Spinal cord (tissue), 10 donors: ENCODE measurements around the gene PITPNM3. TPM values are rescaled to one million over a fixed set of nuclear protein-coding genes. Genes with fewer than 3 reads are reported as not detected.
A peak's percentile ranks its signal among the peaks of the same experiment; 100 is the strongest.

Experiments
- DNase-seq, 6 donors: peaks; one replicate each; pipeline versions ENCODE4 v3.0.0 to v3.0.0-alpha.2; 2013 to 2015; ENCODE audit warnings: low spot score in 6 of 6, low read depth in 4 of 6
- H3K27ac ChIP-seq: one replicate; pipeline ENCODE4 v1.5.1; 2013; ENCODE audit warnings: low read depth, low read length, control low read depth
- H3K27me3 ChIP-seq: one replicate; pipeline ENCODE4 v1.6.1; 2013; ENCODE audit warnings: low read length; ENCODE audit not compliant: control insufficient read depth, insufficient read depth
- H3K36me3 ChIP-seq: one replicate; pipeline ENCODE4 v1.6.1; 2013; ENCODE audit warnings: low read length; ENCODE audit not compliant: control insufficient read depth, insufficient read depth
- H3K4me1 ChIP-seq: one replicate; pipeline ENCODE4 v1.6.1; 2013; ENCODE audit warnings: low read length; ENCODE audit not compliant: control insufficient read depth, insufficient read depth
- H3K4me3 ChIP-seq: one replicate; pipeline ENCODE4 v1.5.1; 2013; ENCODE audit warnings: low read depth, low read length, control low read depth
- H3K9me3 ChIP-seq: one replicate; pipeline ENCODE4 v1.6.1; 2013; ENCODE audit warnings: low read length; ENCODE audit not compliant: control insufficient read depth, insufficient read depth
- WGBS: methylation state at CpG from one replicate; pipeline ENCODE4 v1.1.5; 2013; ENCODE audit warnings: missing lambda C conversion rate; ENCODE audit not compliant: insufficient coverage; 5-methylcytosine and 5-hydroxymethylcytosine counted together
- polyA plus RNA-seq, 2 donors: library from polyadenylated mRNA; unstranded; fragments of 120-200 nt; gene quantifications; one replicate each; pipeline ENCODE4 v1.2.1, GENCODE V29; 2013; ENCODE audit not compliant: insufficient read length in 2 of 2
- total RNA-seq, 2 donors: library from RNA; depleted of rRNA in 1 of 2; stranded (reverse); fragments of 120-200 nt in 1 of 2; fragments of >200 nt in 1 of 2; gene quantifications; one replicate each; pipeline versions ENCODE4 v1.2.3 to v1.2.4, GENCODE V29; 2013 to 2014
- donor health status: healthy.

PITPNM3 gene
- total and polyA plus RNA-seq, 4 donors: 7.3 to 21.6 (median 16.8) TPM

DNA sequence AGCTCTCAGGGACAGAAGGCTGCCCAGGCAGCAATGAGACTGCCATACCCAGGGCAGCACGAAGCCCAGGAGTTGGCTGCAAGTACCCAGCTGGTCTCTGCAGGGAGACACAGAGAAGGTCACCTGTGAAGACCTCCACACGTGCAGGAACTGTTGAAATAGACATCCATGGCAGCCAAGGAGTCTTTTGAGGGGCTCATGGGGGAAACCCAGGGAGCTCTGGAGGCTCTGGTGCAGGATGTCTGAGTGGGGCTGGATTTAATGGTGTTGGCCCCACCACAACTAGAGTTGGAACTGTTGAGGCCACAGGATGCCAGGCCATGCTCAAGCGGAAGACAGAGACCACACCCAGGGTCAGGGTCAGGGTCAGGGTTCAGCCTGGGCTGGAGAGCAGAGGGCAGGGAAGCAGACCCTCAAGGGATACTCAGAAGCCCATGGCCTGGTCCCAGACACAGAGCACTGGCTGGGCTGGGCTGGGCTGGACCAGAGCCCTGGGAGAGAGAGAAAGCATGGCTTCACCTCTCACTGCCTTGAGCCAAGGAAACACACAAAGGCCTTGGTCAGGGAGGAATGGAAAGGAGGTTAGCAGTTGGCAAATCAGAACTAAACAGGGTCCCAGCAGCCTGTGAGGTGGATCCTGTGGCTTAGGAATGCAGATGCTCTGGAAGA is 21.4 kb downstream of the PITPNM3 start:
- 74% methylated on average over 3 of the region's 3 CpGs for whole genome bisulfite sequencing
- no peak for DNase-seq
- H3K9me3 ChIP-seq: peaks cover 2% of the 10 kb centered on the region
- H3K4me1 ChIP-seq: no peaks in the 10 kb centered on the region
- no peaks in the 10 kb centered on the region for H3K27me3 ChIP-seq
- H3K4me3 ChIP-seq: no peak overlapping the region
- no peak overlapping the region for H3K27ac ChIP-seq
- H3K36me3 ChIP-seq: peaks cover 30% of the 10 kb centered on the region

- no peaks in the 10 kb centered on the region for H3K27me3 ChIP-seq
- no peaks in the 10 kb centered on the region for H3K4me1 ChIP-seq
- peaks cover 22% of the 10 kb centered on the region for H3K36me3 ChIP-seq
- H3K9me3 ChIP-seq: no peaks in the 10 kb centered on the region
- H3K4me3 ChIP-seq: no peak overlapping the region
- no peak overlapping the region for H3K27ac ChIP-seq
- DNase-seq: peak in 1 of 6 donors; percentile 43
- no CpG with 5 or more reads among the region's 5 CpGs for WGBS
Observed at GRCh38 chr17:6532441-6532885, 23.9 kb downstream of the PITPNM3 start.

GRCh38 chr17:6531575-6531974 is 24.8 kb downstream of the PITPNM3 start:
- H3K27ac ChIP-seq: no peak overlapping the region
- no peak for DNase-seq
- peaks cover 21% of the 10 kb centered on the region for H3K36me3 ChIP-seq
- WGBS: 90% methylated on average over 5 of the region's 7 CpGs
- H3K4me1 ChIP-seq: no peaks in the 10 kb centered on the region
- H3K4me3 ChIP-seq: no peak overlapping the region
- no peaks in the 10 kb centered on the region for H3K9me3 ChIP-seq
- H3K27me3 ChIP-seq: no peaks in the 10 kb centered on the region

DNA sequence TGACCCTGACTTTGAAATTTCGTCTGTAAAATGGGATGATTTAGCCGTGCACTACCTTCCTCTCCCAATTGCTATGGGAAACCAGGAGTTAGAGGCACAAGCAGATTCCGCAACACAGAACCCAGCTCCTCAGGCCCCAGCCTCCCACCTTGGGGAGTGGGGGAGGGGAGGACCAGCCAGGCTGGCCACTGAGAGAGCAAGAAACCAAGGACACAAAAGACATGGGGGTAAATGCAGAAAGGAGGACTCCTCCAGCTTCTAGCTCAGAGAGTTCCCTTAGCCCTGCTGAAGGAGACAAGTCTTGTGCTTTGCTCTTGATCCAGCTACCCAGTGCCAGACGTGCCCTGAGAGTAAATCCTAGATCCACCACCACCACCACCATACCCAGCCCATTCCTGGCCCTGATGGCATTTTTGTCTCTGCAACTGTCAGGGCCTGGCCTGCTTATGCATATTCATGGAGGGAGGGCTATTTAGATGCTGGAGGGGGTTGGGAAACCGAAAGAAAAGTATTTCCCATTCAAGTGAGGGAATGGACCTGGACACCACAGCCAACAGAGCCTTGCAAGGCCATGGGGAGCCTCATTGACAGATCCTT is 25.9 kb downstream of the PITPNM3 start:
- no peak overlapping the region for H3K27ac ChIP-seq
- DNase-seq: no peak
- H3K9me3 ChIP-seq: no peaks in the 10 kb centered on the region
- H3K27me3 ChIP-seq: no peaks in the 10 kb centered on the region
- H3K4me1 ChIP-seq: no peaks in the 10 kb centered on the region
- WGBS: 29% methylated on average over 1 of the region's 5 CpGs
- peaks cover 16% of the 10 kb centered on the region for H3K36me3 ChIP-seq
- H3K4me3 ChIP-seq: no peak overlapping the region

DNA sequence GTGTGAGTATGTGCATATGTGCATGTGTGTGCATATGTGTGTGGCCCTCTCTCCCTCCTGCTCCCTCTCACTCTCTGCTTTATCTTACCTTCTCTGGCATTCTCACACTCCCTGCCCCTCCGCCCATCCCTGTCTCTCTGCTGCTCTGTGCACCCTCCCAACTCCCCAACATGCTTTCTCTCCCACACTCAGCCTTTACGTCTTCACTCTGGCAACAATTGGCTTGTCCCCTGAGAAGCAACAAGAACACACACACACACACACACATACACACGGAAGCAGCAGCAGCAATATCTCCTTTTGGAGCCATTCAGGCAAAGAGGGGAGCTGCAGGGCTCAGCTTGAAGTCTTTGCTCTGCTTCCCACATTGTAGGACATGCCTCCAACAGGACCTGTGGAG is 27.8 kb downstream of the PITPNM3 start:
- H3K27ac ChIP-seq: no peak overlapping the region
- no peak overlapping the region for H3K4me3 ChIP-seq
- WGBS: 51% methylated on average over 3 of the region's 3 CpGs
- no peaks in the 10 kb centered on the region for H3K9me3 ChIP-seq
- peak in 1 of 6 donors; percentile 67 for DNase-seq
- no peaks in the 10 kb centered on the region for H3K4me1 ChIP-seq
- no peaks in the 10 kb centered on the region for H3K27me3 ChIP-seq
- peaks cover 17% of the 10 kb centered on the region for H3K36me3 ChIP-seq

DNA sequence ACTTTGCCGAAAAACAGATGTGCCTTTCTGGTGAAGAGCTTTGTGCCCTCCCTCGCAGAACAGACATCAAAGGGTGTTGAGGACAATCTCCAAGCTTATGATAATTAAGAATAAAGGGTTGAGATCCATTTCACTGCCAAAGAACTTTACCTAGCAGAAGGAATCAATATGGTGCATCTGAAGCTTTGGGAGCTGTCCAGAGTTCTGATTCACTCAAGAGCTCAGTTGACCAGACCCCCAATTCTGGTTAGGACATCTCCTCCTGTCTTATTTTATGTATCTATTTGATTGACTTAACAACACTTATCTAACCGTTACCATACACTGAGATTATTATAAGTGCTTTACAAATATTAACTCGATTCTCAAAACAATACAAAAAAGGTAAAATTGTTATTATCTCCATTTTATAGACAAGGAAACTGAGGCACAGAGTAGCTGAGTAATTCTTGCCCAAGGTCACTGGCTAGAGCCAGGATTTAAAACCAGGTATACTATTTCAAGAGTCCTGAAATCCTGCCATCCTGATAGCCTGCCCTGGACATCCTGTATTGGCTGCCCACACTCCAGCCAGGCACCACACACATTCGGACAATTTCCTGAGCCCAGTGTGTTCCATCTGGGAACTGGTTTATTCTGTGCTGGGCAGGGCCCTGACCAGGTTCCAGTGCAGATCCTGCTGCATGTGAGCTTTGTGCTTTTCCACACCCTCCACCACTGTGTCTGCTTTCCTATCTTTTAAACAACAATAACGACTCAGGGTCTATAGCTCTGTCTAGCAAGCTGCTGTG is 29.8 kb downstream of the PITPNM3 start:
- no peaks in the 10 kb centered on the region for H3K27me3 ChIP-seq
- H3K4me3 ChIP-seq: no peak overlapping the region
- H3K4me1 ChIP-seq: no peaks in the 10 kb centered on the region
- H3K9me3 ChIP-seq: no peaks in the 10 kb centered on the region
- 91% methylated on average over 1 of the region's 6 CpGs for WGBS
- H3K36me3 ChIP-seq: peaks cover 16% of the 10 kb centered on the region
- no peak for DNase-seq
- no peak overlapping the region for H3K27ac ChIP-seq

DNA sequence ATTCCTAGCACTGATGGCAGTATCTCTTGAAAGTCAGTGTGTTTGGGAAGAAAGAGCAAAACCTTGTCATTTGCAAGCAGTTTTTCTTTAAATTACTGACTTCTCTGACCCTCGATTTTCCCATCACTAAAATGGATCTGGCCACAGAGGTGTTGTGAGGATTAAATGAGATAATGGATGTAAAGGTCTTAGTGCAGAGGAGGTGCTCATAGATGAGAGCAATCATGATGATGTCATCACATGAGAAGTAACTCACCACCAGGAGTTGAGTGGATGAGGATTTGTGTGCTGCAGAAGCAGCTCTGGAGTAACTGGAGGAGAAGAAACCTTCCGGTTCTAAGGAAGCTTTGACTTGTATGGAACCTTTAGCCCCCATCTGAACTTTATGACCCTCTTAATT is 30.6 kb downstream of the PITPNM3 start:
- Histone ChIP-seq H3K27me3 (no peaks in the 10 kb centered on the region), H3K4me1 (no peaks in the 10 kb centered on the region), H3K36me3 (peaks cover 14% of the 10 kb centered on the region), H3K27ac (no peak overlapping the region), H3K4me3 (no peak overlapping the region), H3K9me3 (no peaks in the 10 kb centered on the region)
- no CpG with 5 or more reads among the region's 2 CpGs for WGBS
- DNase-seq: no peak

GRCh38 chr17:6525141-6525540 is 31.2 kb downstream of the PITPNM3 start:
- Histone ChIP-seq H3K27me3 (no peaks in the 10 kb centered on the region), H3K36me3 (peaks cover 14% of the 10 kb centered on the region), H3K27ac (no peak overlapping the region), H3K4me3 (no peak overlapping the region), H3K9me3 (no peaks in the 10 kb centered on the region), H3K4me1 (no peaks in the 10 kb centered on the region)
- DNase-seq: no peak
- WGBS: 100% methylated on average over 1 of the region's 4 CpGs

DNA sequence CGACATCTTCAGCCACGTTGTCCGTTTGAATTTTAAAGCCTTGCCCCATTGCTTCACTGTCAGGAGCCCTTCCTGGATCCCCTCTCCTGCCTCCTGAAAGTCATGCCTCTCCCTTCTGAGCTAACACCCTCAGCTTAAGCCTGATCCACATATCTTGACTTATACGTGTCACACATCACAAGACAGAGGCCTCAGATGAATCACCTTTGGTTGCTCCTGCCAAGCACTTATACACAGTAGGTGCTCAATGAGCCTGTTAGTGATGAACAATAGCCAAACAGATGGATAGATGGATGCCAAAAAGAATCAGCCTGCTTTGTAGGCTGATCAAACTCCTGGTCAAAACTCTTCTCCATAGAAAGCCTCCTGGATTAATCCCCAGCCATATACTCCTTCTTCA is 31.8 kb downstream of the PITPNM3 start:
- no peak overlapping the region for H3K4me3 ChIP-seq
- H3K27me3 ChIP-seq: no peaks in the 10 kb centered on the region
- peaks cover 14% of the 10 kb centered on the region for H3K36me3 ChIP-seq
- no peak overlapping the region for H3K27ac ChIP-seq
- no peak for DNase-seq
- H3K9me3 ChIP-seq: no peaks in the 10 kb centered on the region
- H3K4me1 ChIP-seq: no peaks in the 10 kb centered on the region
- WGBS: 93% methylated on average over 3 of the region's 4 CpGs
